ENCODE measurements around the gene NARS2.

- TF ChIP-seq AFF4 (CRISPR knock-in tag; IDR thresholded peaks at IDR 0.05) = no peak
- TF ChIP-seq NCOA2 (IDR thresholded peaks at IDR 0.05; ENCODE audit: partially characterized antibody in 2 of 2) = no peak
- no peak for TF ChIP-seq TAF1 (IDR thresholded peaks at IDR 0.05; ENCODE audit: control insufficient read depth, extremely low read depth, insufficient read depth, low read length, severe bottlenecking)
- TF ChIP-seq POLR2A (conservative IDR thresholded peaks at IDR 0.05) = no peak
- TF ChIP-seq SAFB (IDR thresholded peaks at IDR 0.05; ENCODE audit: borderline replicate concordance, low read depth, low read length) = no peak
- no peak for TF ChIP-seq ZFPM2 (CRISPR knock-in tag; IDR thresholded peaks at IDR 0.05)
- TF ChIP-seq ZSCAN29 (IDR thresholded peaks at IDR 0.05) = no peak
- no peak for TF ChIP-seq SMAD3 (CRISPR knock-in tag; conservative IDR thresholded peaks at IDR 0.05)
- TF ChIP-seq, protein P1, sequence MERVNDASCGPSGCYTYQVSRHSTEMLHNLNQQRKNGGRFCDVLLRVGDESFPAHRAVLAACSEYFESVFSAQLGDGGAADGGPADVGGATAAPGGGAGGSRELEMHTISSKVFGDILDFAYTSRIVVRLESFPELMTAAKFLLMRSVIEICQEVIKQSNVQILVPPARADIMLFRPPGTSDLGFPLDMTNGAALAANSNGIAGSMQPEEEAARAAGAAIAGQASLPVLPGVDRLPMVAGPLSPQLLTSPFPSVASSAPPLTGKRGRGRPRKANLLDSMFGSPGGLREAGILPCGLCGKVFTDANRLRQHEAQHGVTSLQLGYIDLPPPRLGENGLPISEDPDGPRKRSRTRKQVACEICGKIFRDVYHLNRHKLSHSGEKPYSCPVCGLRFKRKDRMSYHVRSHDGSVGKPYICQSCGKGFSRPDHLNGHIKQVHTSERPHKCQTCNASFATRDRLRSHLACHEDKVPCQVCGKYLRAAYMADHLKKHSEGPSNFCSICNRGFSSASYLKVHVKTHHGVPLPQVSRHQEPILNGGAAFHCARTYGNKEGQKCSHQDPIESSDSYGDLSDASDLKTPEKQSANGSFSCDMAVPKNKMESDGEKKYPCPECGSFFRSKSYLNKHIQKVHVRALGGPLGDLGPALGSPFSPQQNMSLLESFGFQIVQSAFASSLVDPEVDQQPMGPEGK (CRISPR knock-in tag; IDR thresholded peaks at IDR 0.05; ENCODE audit: borderline replicate concordance) = no peak
- no peak for TF ChIP-seq RAD21 (CRISPR knock-in tag; conservative IDR thresholded peaks at IDR 0.05 in 1 of 2, IDR thresholded peaks at IDR 0.05 in 1 of 2)
- TF ChIP-seq ZBTB7A (IDR thresholded peaks at IDR 0.05; ENCODE audit: borderline replicate concordance, control insufficient read depth, low read depth, low read length) = no peak
- TF ChIP-seq U2AF2 (optimal IDR thresholded peaks at IDR 0.05; ENCODE audit: low read depth, low read length) = no peak
- TF ChIP-seq EZH2 (IDR thresholded peaks at IDR 0.05; ENCODE audit: borderline replicate concordance, low read depth, low read length) = no peak
Observed at GRCh38 chr11:78551066-78551465, 23.6 kb downstream of the NARS2 start.

Measured in K562 (cell line).